ENCODE measurements around the gene ANKS1B. TPM values are rescaled to one million over a fixed set of nuclear protein-coding genes. Genes with fewer than 3 reads are reported as not detected.

Gene ANKS1B
- total RNA-seq, 3 donors from 2014 or later (not counting 1 experiment from before 2014, with no cell fraction given): not detected

- H3K36me3 Mint-ChIP-seq: peaks cover 16% of the 10 kb centered on the region
- TF ChIP-seq CTCF (IDR thresholded peaks at IDR 0.05): no peak
- 60% methylated on average over 3 of the region's 3 CpGs for WGBS (ENCODE audit: insufficient coverage)
Observed at GRCh38 chr12:99413751-99414150, 571.0 kb downstream of the ANKS1B start.

GRCh38 chr12:99393763-99394162 lies 591.0 kb downstream of the ANKS1B start:
- no peak for TF ChIP-seq CTCF (IDR thresholded peaks at IDR 0.05)
- Histone ChIP-seq H3K36me3 (ENCODE audit: control insufficient read depth, insufficient read depth, low read length) (no peaks in the 10 kb centered on the region), H3K27ac (ENCODE audit: low read length) (no peak overlapping the region), H3K4me1 (ENCODE audit: control insufficient read depth, insufficient read depth, low read length) (no peaks in the 10 kb centered on the region), H3K9me3 (ENCODE audit: control insufficient read depth, insufficient read depth, low read length) (no peaks in the 10 kb centered on the region), H3K4me3 (ENCODE audit: low read length) (no peak overlapping the region), H3K27me3 (ENCODE audit: control insufficient read depth, insufficient read depth, low read length) (no peaks in the 10 kb centered on the region)
- H3K9me3 Mint-ChIP-seq: peaks cover 2 to 7% of the 10 kb centered on the region in 2 donors
- H3K27ac Mint-ChIP-seq: no peak overlapping the region
- no peak overlapping the region for H3K4me3 Mint-ChIP-seq
- ATAC-seq: no peak
- intact Hi-C loops (cut with micrococcal nuclease): no loop called here
- H3K27me3 Mint-ChIP-seq (ENCODE audit: low read depth in 2 of 2): no peaks in the 10 kb centered on the region
- no peaks in the 10 kb centered on the region for H3K4me1 Mint-ChIP-seq
- H3K36me3 Mint-ChIP-seq: no peaks in the 10 kb centered on the region
- DNase-seq: no peak

More at GRCh38 chr12:99413751-99414150, 571.0 kb downstream of the ANKS1B start:
- ATAC-seq: no peak
- Histone ChIP-seq H3K9me3 (ENCODE audit: control insufficient read depth, insufficient read depth, low read length) (no peaks in the 10 kb centered on the region), H3K4me3 (ENCODE audit: low read length) (no peak overlapping the region), H3K27me3 (ENCODE audit: control insufficient read depth, insufficient read depth, low read length) (no peaks in the 10 kb centered on the region), H3K27ac (ENCODE audit: low read length) (no peak overlapping the region), H3K4me1 (ENCODE audit: control insufficient read depth, insufficient read depth, low read length) (no peaks in the 10 kb centered on the region), H3K36me3 (ENCODE audit: control insufficient read depth, insufficient read depth, low read length) (no peaks in the 10 kb centered on the region)
- Mint-ChIP-seq H3K9me3 (peaks cover 18 to 28% of the 10 kb centered on the region in 2 donors), H3K4me3 (no peak overlapping the region), H3K4me1 (no peaks in the 10 kb centered on the region), H3K27ac (no peak overlapping the region), H3K27me3 (ENCODE audit: low read depth in 2 of 2) (no peaks in the 10 kb centered on the region)
- intact Hi-C loops (cut with micrococcal nuclease): no loop called here
- DNase-seq: no peak

GRCh38 chr12:99392091-99392850 lies 592.5 kb downstream of the ANKS1B start:
- H3K27ac ChIP-seq (ENCODE audit: low read length): no peak overlapping the region
- H3K9me3 Mint-ChIP-seq: peaks cover 0 to 6% of the 10 kb centered on the region in 2 donors
- H3K27ac Mint-ChIP-seq: no peak overlapping the region
- no peak overlapping the region for H3K4me3 Mint-ChIP-seq
- no peaks in the 10 kb centered on the region for H3K4me1 ChIP-seq (ENCODE audit: control insufficient read depth, insufficient read depth, low read length)
- H3K27me3 Mint-ChIP-seq (ENCODE audit: low read depth in 2 of 2): no peaks in the 10 kb centered on the region
- DNase-seq (no peak), ATAC-seq (no peak)
- no peaks in the 10 kb centered on the region for H3K36me3 ChIP-seq (ENCODE audit: control insufficient read depth, insufficient read depth, low read length)
- WGBS (ENCODE audit: insufficient coverage): 77% methylated on average over 6 of the region's 6 CpGs
- no peaks in the 10 kb centered on the region for H3K36me3 Mint-ChIP-seq
- H3K27me3 ChIP-seq (ENCODE audit: control insufficient read depth, insufficient read depth, low read length): no peaks in the 10 kb centered on the region
- H3K4me3 ChIP-seq (ENCODE audit: low read length): no peak overlapping the region
- intact Hi-C loops (cut with micrococcal nuclease): no loop called here
- H3K4me1 Mint-ChIP-seq: no peaks in the 10 kb centered on the region
- no peak for TF ChIP-seq CTCF (IDR thresholded peaks at IDR 0.05)
- no peaks in the 10 kb centered on the region for H3K9me3 ChIP-seq (ENCODE audit: control insufficient read depth, insufficient read depth, low read length)

DNA sequence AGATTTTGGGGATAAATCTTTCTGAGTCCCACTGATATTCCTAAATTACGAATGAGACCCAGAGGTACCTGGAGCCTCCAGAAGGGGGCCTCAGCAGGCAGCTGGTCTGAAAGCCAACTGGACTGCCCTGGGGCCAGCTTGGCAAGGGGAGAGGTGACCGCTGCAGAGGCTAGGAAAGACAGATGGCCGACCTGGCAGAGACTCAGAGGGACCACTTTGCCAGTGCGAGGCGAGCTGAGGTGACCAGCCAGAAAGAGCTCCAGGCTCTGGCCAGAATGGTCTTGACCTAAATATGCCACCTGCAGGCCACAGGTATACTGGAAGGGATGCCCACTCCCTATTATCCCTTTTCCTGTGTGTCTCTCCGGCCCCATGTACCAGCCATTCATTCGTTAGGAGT lies 594.0 kb downstream of the ANKS1B start:
- Mint-ChIP-seq H3K4me3 (no peak overlapping the region), H3K27ac (no peak overlapping the region), H3K27me3 (ENCODE audit: low read depth in 2 of 2) (no peaks in the 10 kb centered on the region), H3K4me1 (no peaks in the 10 kb centered on the region), H3K36me3 (no peaks in the 10 kb centered on the region), H3K9me3 (peaks cover 0 to 8% of the 10 kb centered on the region in 2 donors)
- H3K9me3 ChIP-seq (ENCODE audit: control insufficient read depth, insufficient read depth, low read length): no peaks in the 10 kb centered on the region
- intact Hi-C loops (cut with micrococcal nuclease): no loop called here
- H3K4me1 ChIP-seq (ENCODE audit: control insufficient read depth, insufficient read depth, low read length): no peaks in the 10 kb centered on the region
- WGBS (ENCODE audit: insufficient coverage): 81% methylated on average over 7 of the region's 7 CpGs
- no peak for TF ChIP-seq CTCF (IDR thresholded peaks at IDR 0.05)
- H3K4me3 ChIP-seq (ENCODE audit: low read length): no peak overlapping the region
- ATAC-seq (no peak), DNase-seq (no peak)
- no peaks in the 10 kb centered on the region for H3K27me3 ChIP-seq (ENCODE audit: control insufficient read depth, insufficient read depth, low read length)
- H3K36me3 ChIP-seq (ENCODE audit: control insufficient read depth, insufficient read depth, low read length): no peaks in the 10 kb centered on the region
- no peak overlapping the region for H3K27ac ChIP-seq (ENCODE audit: low read length)

All from natural killer cell (primary cell).